Activated B cell treated with CpG ODN at 0.5 μM for 24 hours (primary cell): ENCODE results near the gene DNASE1. TPM values are rescaled to one million over a fixed set of nuclear protein-coding genes. Genes with fewer than 3 reads are reported as not detected.

ENCODE experiments used
- ATAC-seq: fragments of 200-7000 bp; cut with Tn5 transposase; one replicate; pipeline ENCODE4 v1.10.0; 2021; ENCODE audit warnings: low read depth, mild to moderate bottlenecking, moderate library complexity
- CTCF ChIA-PET: fragments of 350-600 bp; sonication (Branson Sonifier 250); formaldehyde crosslinking; loops from one replicate; lab custom pipeline; 2021; ENCODE audit warnings: antibody characterized with exemption; lab: Charles Lee
- POLR2A ChIA-PET: fragments of 350-600 bp; sonication (Branson Sonifier 250); formaldehyde crosslinking; loops from one replicate; lab custom pipeline; 2021; ENCODE audit warnings: antibody characterized with exemption; lab: Charles Lee
- DNase-seq: peaks from one replicate; pipeline ENCODE4 v3.0.0; 2022
- H3K27ac Mint-ChIP-seq: one replicate; pipeline ENCODE4 v1.8.0; 2020; ENCODE audit warnings: mixed read lengths
- H3K27me3 Mint-ChIP-seq: one replicate; pipeline ENCODE4 v1.8.0; 2021; ENCODE audit warnings: mixed read lengths
- H3K36me3 Mint-ChIP-seq: one replicate; pipeline ENCODE4 v1.8.0; 2021; ENCODE audit warnings: low read depth, mixed read lengths
- H3K4me1 Mint-ChIP-seq: one replicate; pipeline ENCODE4 v1.8.0; 2021; ENCODE audit warnings: mixed read lengths
- H3K4me3 Mint-ChIP-seq: one replicate; pipeline ENCODE4 v1.8.0; 2020; ENCODE audit warnings: mild to moderate bottlenecking, mixed read lengths
- H3K9me3 Mint-ChIP-seq: one replicate; pipeline ENCODE4 v1.8.0; 2020; ENCODE audit warnings: mixed read lengths
- intact Hi-C: fragments of 100-400 bp; cut with micrococcal nuclease; formaldehyde crosslinking; loops from one replicate; pipeline ENCODE4 v1.15.1; 2024
- total RNA-seq: library from RNA; stranded (reverse); gene quantifications from 2 replicates; pipeline ENCODE4 v1.2.3, GENCODE V29; 2022
- TF ChIP-seq, protein P1 (sequence below): fragments of 200-600 bp; IDR thresholded peaks from one replicate; pipeline ENCODE4 v1.8.0; 2022; ENCODE audit warnings: antibody characterized with exemption, mild to moderate bottlenecking

Gene DNASE1
- total RNA-seq, 1 donor from 2014 or later, result 28.5 TPM

DNA sequence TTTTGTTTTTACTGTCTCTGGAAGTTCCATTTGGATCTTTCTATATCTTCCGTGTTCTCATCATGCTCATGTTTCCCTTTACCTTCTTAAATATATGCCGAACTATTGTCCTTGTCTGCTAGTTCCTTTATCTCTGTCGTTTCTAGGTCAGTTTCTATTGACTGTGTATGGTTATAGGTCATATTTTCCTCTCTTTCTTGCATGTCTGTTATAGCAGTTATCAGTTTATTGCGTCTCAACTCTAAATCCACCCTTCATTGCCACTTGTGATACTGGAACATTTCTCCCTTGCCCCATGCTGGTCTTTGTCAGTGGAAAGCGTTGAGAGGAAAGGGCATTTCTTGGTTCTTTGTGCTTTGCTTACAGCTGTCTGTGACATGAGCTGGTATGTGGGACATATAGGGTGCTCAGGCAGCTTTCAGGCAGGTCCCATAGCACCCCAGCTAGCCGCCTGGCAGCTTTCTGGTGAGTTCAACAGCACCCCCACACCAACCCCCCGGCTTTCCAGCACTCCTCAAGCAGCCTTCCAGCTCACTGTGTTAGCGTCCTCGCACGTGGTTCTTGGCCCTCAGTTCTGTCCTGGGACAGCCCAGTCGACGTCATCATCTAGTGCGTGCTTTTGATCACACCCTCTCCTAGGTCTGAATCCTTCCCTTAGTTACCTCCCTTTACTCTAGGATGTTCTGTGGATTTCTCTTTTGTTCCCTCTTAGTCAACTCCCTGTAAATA, 15.4 kb upstream of the DNASE1 start:
- H3K36me3 Mint-ChIP-seq, result peaks cover 19% of the 10 kb centered on the region
- H3K27me3 Mint-ChIP-seq, result no peaks in the 10 kb centered on the region
- CTCF ChIA-PET, result interaction anchor here (1.3 kb wide), 1 partner anchor 15 kb away, joined by 3 read pairs; the partner anchor contains the start of gene DNASE1
- no peaks in the 10 kb centered on the region for H3K9me3 Mint-ChIP-seq
- DNase-seq (no peak), ATAC-seq (no peak)
- H3K4me1 Mint-ChIP-seq, result peaks cover 25% of the 10 kb centered on the region
- intact Hi-C loops, result no loop called here
- TF ChIP-seq, protein P1, sequence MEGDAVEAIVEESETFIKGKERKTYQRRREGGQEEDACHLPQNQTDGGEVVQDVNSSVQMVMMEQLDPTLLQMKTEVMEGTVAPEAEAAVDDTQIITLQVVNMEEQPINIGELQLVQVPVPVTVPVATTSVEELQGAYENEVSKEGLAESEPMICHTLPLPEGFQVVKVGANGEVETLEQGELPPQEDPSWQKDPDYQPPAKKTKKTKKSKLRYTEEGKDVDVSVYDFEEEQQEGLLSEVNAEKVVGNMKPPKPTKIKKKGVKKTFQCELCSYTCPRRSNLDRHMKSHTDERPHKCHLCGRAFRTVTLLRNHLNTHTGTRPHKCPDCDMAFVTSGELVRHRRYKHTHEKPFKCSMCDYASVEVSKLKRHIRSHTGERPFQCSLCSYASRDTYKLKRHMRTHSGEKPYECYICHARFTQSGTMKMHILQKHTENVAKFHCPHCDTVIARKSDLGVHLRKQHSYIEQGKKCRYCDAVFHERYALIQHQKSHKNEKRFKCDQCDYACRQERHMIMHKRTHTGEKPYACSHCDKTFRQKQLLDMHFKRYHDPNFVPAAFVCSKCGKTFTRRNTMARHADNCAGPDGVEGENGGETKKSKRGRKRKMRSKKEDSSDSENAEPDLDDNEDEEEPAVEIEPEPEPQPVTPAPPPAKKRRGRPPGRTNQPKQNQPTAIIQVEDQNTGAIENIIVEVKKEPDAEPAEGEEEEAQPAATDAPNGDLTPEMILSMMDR, result no peak
- POLR2A ChIA-PET, result no interaction called here
- no peak overlapping the region for H3K4me3 Mint-ChIP-seq
- no peak overlapping the region for H3K27ac Mint-ChIP-seq

DNA sequence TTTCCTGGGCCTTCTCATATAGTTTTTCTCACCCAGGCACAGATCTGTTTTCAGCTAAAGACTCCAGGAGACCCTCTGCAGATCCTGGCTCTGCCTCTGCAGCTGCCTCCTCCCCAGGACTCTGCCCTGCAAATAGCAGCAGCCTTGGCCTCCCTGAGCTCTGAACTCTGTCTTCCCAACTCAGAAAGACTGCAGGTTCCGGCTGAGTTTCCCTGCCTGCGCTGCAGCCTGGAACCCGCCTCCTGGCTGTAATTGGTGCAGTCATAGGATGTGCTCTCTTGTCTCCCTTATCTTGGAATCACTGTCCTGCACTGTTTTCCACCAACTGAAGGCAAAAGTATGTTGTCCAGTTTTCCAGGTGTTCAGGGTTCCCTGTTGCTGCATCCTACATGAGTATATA, 14.3 kb upstream of the DNASE1 start:
- ChIA-PET POLR2A (no interaction called here), CTCF (interaction anchor here (1.3 kb wide), 1 partner anchor 14 kb away, joined by 3 read pairs; the partner anchor contains the start of gene DNASE1)
- DNase-seq (no peak), ATAC-seq (no peak)
- H3K4me1 Mint-ChIP-seq, result peaks cover 25% of the 10 kb centered on the region
- intact Hi-C loops, result no loop called here
- peaks cover 22% of the 10 kb centered on the region for H3K36me3 Mint-ChIP-seq
- H3K9me3 Mint-ChIP-seq, result no peaks in the 10 kb centered on the region
- no peak overlapping the region for H3K27ac Mint-ChIP-seq
- no peak overlapping the region for H3K4me3 Mint-ChIP-seq
- no peaks in the 10 kb centered on the region for H3K27me3 Mint-ChIP-seq
- TF ChIP-seq, protein P1, result no peak

DNA sequence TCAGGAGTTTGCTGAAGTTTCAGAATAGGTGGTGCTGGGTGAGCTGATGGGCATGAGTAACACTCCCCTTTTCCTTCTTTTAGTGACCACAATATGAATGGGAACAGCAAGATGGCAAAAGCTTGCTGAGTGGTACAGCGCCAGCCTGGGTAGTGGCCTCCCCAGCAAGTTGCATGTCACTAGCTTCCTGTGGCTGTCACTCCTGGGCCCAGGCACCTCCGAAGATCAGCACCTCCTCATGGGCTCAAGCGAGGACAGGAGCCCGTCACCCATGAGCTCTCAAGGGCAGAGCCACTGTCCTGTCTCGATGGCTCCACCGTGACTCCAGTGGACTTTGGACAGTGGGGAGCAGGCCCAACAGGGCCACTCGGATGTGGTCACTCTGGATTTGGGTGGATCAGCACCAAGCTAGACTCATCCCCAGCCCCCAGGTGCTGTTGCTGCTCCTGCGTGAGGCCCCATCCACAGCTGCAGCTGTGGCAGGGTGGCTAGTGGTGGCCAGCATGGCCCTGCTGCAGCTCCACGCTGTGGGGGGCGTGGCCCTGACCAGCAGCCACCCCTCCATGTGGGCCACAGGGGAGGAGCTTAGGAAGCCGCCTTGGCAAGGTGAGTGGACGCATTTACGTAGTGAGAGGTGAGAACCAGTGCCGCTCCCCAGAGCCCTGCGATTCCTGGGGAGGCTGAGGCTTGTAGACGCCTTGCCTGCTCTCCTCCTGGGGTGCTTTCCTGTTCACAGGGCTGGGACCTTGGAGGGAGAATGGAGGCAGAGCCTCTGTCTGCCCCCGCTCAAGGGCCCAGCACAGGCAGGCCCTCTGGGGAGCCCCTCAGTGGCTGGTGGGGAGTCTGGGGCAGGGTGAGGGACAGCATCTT, 13.6 kb upstream of the DNASE1 start:
- CTCF ChIA-PET, result no interaction called here
- H3K9me3 Mint-ChIP-seq, result no peaks in the 10 kb centered on the region
- TF ChIP-seq, protein P1, result no peak
- H3K4me3 Mint-ChIP-seq, result no peak overlapping the region
- peaks cover 26% of the 10 kb centered on the region for H3K36me3 Mint-ChIP-seq
- no peak for DNase-seq
- no peaks in the 10 kb centered on the region for H3K27me3 Mint-ChIP-seq
- POLR2A ChIA-PET, result no interaction called here
- peaks cover 25% of the 10 kb centered on the region for H3K4me1 Mint-ChIP-seq
- intact Hi-C loops, result no loop called here
- no peak overlapping the region for H3K27ac Mint-ChIP-seq
- ATAC-seq, result no peak

DNA sequence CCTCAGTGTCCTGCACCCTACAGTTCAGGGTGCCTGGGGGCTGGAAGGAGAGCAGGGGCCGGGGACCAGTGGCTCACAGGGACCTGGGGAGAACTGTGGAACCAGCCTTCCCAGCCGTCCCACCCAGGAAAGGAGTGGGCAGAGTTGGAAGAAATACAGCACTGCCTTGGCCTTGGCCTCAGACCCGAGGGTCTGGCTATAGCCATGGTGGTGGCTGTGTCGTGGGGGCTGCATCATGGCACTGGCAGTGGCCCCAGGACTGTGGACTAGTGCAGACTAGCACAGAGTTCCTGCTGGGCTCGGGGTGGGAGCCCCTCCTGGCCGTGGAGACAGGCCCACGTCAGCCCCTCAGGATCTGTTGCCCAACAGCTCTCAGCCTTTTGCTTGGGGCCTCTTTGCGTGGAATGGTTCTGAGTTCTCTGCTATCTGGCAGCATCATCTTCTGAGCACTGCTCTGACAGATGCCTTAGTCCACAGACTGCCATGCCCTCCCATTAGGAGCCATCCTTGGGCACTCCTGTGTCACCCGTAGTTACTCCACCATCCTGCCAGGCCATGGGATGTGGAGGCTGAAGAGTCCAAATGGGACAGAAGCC, 12.6 kb upstream of the DNASE1 start:
- ChIA-PET CTCF (no interaction called here), POLR2A (no interaction called here)
- intact Hi-C loops, result no loop called here
- Mint-ChIP-seq H3K27ac (no peak overlapping the region), H3K4me3 (no peak overlapping the region), H3K4me1 (peaks cover 22% of the 10 kb centered on the region), H3K9me3 (no peaks in the 10 kb centered on the region), H3K36me3 (peaks cover 26% of the 10 kb centered on the region), H3K27me3 (no peaks in the 10 kb centered on the region)
- TF ChIP-seq, protein P1, result no peak
- ATAC-seq, result no peak
- DNase-seq, result peak; percentile 12
